GM21367 (cell line): ENCODE data around the gene ITIH3.

Experiments used
- ATAC-seq: cut with Tn5 transposase; IDR thresholded peaks from one replicate; pipeline ENCODE4 v1.9.1; 2021; ENCODE audit not compliant: unreplicated experiment

Gene ITIH3

DNA sequence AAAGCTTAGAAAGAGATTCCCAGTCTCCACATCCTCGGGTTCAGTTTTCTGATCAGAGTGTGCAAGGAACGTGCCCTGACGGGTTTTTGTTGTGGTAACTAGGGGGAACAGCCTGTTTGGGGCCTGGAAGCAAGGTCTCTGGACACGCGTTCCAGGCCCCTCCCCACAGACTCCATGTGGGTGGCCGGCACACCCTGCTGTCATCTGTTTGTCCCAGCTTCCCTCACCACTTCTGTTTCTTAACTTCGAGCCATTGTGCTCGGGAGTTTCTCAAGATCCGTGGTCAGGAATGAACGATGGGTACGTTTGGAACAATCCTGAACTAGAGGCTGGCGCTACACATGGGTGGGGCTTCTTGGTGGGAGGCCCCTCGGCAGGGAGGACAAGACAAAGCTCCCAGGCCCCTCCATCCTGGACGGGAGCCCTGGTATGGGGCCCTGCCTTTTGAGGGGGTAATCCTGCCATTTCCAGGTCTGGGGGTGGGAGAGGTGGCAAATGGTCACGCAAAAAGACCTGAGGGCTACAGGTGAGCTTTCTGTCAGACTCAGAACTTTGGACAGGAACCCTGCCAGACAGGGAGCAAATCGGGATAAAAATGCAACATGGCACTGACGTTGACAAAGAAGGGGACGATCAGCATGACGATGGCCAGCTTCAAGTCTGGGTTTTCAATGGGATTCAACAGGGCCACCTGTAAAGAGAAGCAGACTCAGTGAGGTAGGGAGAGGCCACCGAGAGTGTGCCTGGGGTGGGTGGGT is 48.7 kb downstream of the ITIH3 start:
- no peak for ATAC-seq

DNA sequence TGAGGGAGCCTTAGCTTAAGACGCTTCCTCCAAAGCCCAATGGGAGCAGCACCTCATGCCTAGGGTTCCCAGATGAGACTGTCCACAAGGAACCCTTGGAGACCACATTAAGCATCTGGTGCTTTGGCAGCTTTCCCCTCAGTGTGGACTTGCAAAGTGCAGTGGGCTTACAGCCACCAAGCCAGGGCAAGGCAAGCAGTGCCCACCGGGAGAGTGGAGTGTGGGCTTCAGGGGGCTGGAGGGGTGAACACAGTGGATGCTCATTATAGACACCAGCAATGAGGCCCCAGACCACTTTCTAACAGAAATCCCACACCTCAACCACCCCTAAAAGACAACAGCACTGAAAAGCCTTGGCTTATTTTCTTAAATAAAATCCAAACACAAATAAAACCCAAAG is 49.3 kb downstream of the ITIH3 start:
- ATAC-seq: no peak

DNA sequence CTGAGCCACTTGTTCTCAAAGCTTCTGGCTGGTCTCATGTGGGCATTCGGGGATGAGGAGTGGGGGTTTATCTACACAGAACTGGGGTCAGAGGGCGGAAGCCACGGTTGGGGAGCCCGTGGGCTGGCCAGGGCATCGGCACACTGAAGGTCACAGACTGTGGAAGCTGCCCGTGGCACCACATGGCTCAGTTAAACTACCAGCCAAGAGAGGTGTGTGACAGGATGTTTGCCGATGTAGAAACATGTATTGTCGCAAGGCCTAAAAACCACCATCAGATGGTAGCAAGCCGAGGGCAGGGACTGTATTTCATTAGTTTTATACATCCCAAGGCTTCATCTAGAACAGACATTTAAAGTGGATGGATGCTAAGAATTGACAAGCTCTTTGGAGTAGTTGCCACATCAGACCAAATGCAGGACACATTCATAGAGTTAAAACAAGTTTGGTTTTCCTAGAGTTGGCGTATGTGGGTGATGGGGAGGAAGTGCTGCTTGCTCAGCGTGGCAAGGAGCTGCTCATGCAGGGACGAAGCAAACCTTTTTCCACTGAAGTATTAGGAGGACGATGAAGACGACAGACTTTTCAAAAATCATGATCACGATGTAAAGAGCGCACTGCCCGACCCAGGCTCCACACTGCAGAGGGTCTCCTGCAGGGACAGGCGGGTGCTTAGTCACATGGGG is 49.8 kb downstream of the ITIH3 start:
- no peak for ATAC-seq

DNA sequence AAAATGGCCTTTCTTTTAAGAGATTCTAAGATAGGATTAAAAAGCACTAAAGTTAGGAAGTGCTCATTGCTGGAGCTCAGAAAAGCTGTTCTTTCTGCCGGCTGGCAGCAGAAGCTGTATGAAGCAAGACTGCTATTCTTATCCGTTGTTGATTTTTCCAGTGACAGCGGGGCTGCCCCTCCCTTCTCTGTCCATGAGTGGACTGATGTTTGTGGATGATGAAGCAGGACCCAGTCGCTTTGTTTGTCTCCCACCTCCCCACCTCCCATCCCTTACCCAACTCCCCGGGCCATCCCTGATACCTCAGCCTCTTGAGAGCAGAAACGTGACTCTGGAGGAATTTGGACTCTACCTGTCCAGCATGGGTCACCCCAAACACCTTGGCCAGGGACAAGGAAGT is 50.6 kb downstream of the ITIH3 start:
- no peak for ATAC-seq

DNA sequence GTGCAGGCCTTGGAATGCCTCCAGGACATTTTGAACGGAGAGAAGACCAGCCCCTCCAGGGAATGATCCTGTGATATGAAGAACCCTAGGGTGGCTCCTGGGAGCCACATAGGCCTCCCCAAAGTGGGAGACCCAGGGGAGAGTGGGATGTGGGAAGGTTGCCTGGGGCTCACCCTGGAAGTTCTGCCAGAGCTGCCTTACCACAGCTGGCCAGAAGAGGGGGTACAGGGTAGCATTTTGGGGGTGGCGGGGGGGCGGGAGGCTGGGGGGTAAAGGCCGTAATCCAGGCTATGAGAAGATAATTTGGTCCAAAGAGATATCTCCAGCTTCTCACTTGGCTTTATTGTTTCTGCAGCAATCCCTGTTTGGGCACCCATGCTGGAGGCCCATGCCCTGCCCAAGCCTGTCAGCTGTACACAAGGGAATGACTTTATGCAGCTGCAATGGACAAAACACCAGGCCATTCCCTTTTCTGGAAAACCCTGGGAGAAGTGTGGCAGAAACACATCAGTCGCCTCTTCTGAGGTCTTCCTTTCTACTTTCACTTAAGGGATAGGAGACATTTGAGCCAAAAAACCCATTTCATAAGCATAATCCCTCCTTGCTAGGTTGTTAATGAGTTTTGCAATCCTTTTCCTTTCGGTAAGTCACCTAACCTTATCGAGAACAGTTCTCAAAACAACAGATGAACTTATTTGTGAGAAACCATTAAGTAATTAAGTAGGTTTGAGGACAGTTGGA is 51.3 kb downstream of the ITIH3 start:
- no peak for ATAC-seq

DNA sequence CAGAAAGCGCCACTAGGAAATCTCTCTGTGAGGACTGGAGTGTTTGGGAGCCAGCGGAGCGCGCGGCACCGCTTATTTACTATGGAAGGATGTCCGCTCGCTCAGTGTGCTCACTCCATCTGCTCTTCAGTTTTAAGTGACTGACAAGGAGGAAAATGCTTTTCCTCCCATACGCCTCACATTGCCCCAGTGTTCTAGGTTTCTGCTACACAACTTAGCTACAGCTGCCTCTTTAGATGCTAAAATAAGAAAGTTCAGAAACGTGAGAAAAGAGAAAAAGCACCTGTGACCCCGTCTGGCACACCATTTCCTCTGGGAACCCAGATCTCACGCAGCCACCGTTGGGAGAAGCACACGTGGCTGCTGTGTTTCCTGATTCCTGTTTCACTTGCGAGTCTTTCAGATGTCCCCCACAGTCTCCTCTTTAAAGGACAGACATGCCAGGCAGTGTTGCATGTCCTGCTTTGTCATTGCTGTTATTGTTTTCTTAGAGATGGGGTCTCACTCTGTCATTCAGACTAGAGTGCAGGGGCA is 51.9 kb downstream of the ITIH3 start:
- ATAC-seq: no peak

DNA sequence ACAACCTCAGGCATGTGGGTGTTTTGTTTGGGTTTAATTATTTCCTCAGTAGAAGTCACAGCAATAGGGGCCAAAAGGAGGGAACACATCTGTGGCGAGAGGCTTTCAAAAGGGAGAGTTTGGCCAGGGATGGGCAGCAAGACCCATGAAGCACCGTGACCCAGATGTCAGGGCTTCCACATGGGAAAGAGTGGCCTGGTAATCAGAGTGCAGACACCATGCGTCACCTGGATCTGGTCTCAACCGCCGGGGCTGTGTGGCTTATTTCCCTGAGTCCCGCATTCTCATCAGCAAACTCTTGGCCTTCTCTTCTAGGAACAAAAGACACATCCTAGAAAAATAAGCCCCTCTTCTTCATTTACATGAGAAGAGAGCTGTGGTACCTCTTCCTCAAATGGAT is 52.6 kb downstream of the ITIH3 start:
- ATAC-seq: no peak

DNA sequence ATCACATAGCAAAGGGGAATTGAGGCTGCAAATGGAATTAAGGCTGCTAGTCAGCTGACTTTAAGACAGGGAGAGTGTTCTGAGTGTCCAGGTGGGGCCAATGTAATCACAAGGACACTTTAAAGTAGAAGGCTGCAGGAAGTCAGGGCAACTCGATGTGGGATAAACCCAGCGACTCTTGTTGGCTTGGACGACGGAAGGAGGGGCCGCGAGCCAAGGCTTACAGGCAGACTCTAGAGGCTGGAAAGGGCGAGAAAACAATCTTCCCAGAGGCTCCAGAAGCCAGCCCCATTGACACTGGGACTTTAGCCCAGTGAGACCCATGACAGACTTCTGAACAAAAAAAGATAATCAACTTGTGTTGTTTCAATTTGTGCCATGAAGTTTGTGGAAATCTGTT is 53.1 kb downstream of the ITIH3 start:
- no peak for ATAC-seq

DNA sequence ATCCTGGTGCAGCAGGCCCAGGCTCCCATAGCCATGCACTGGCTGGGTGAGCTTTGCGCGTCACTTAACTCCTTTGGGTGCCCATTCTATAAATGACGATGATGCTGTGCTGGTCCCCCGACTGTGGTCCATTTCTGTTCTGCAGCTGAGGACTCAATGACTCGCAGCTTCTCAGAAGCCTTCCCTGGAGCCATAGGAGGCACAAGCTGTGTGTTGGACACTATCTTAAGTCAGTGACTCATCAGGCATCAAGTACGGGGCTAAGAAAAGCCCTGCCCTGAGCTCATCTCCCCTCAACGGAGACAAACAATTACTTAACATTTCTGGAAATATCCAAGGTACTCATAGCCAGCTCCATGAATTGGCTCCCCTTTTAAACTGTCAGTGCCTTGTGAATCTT is 54.0 kb downstream of the ITIH3 start:
- ATAC-seq: no peak

DNA sequence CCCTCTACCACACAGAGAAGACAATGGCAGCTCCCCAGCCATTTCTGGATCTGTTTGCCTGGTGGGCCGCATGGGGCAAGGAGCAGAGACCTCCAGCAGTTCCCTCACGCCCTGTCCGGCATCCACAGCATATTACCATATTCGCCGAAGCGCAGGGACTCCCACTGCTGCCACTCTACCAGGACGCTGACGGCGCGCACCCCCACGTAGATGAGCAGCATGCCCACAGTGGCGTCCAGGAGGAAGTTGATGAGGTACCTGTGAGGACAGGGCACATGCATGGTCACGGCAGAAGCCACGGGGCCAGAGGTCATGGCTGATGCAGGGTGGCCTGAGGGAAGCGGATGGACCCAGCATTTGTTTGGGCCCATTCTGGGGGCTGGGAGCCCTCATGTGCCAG is 55.1 kb downstream of the ITIH3 start:
- no peak for ATAC-seq

DNA sequence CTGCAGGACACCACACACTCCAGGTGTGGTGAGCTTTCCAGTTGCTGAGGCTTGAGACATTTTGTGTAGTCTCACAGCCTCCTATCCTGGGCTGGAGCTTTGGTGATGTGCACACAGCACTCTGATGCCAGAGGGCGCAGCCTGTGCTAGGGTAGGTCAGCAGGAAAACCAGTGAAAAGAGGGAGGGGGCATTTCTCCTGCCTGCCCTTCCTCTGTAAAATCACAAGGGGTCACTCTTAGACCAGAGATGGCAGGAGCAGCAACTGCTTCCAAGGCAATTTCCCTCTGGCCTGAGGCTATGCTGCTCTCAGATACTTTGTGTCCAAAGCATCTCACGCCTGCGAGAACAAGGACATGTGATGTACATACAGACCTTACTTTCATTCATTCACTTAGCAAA is 56.8 kb downstream of the ITIH3 start:
- ATAC-seq: no peak

DNA sequence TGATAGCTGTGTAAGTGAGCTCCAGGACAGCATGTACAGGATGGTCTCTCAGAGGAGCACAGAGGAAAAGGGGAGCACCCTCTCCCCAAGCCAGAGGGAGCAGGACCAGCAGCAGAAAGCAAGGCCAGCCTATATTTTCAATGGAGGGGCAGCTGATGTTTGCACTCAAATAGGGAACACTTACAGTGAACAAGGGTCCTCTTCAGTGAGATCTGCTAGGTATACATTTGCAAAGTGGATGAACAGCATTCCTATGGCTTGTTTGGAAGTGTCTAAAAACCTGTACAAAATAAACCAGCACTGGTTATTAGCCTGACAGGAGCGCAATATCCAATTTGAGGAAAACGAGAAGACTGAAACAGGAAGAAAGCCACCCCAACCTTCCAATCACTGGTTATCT is 57.8 kb downstream of the ITIH3 start:
- ATAC-seq: no peak

DNA sequence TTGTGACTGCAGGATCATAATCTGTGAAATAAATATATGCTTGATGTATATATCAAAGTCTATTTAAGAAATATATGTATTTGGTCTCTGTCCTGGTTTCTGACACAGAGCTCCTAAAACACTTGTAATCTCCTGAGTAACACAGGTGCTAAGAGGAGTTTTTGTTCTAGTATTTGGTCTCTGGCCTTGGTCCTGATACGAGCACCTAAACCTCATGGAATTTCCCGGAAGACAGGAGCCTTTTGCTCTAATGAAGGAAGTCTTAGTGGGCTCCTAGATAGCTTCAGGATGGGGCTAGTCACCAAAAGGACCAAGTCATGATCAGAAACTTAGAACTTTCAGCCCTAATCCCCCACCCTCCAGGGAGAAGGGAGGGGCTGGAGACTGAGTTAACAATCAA is 59.4 kb downstream of the ITIH3 start:
- no peak for ATAC-seq

DNA sequence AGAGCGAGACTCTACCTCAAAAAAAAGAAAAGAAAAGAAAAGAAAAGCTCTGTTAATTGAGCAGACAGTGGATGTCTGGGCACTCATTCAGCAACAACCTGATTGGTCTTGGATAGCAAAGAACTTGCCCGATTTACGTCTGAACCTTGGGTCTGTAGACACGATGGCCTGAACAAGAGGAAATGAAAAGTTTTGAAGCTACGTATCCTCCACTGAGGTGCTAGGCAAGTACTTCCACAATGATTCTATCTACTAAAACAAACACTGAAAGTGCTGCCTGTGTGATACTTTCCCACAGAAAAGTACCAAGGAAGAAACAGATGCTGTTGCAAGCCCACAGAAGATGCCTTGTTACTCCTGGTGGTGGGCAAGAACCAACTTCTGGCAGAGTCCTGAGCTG is 62.1 kb downstream of the ITIH3 start:
- ATAC-seq: no peak

DNA sequence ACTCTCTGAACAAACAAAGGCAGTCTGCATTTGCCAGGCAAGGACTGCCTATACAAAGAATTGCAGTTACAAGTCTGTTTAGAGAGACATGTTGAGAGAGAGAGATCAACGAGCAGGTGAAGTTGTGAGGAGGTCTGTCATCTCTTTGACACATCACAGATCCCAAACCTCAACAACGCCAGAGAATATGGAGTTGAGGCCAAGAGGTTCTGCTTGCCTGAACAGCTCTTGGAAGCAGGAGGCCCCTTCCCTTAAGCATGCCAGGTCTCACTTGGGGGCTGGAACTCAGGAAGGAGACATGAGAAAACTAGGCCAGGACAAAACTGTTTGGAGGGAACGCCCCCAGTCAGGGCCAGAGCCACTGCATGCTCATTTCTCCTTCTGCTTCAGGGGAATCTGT is 62.5 kb downstream of the ITIH3 start:
- ATAC-seq: no peak

DNA sequence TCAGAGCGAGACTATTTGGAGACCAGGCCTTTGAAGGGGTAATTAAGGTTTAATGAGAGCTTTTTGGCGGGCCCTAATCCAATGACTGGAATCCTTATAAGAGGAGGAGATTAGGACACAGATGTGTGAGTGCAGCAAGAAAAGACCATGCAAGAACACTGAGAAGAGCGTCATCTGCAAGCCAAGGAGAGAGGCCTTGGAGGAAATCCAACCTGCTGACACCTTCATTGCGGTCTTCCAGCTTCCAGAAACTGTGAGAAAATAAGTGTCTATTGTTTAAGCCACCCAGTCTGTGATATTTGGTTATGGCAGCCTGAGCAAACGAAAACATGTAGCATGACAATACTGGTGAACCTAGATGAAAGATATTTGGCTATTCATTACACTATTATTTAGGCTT is 63.3 kb downstream of the ITIH3 start:
- ATAC-seq: no peak
